MCF 10A (cell line): Measurements from ENCODE around the gene DTD2. TPM values are rescaled to one million over a fixed set of nuclear protein-coding genes. Genes with fewer than 3 reads are reported as not detected.
"Not testable (repeated sequence)": the region's sequence is repeated elsewhere in the genome, so short reads cannot be mapped to it uniquely, and the experiment has no call there.

Source experiments
- BruUV-seq: library from RNA; stranded (reverse); fragments of 400-500 nt; replicated peaks from 2 replicates; lab custom pipeline; 2021; lab: Mats Ljungman, UMichigan
- CTCF ChIA-PET: fragments of 300-600 bp; sonication (Branson Sonifier 250); formaldehyde crosslinking; extraction: SDS; loops from one replicate; lab custom pipeline; 2021; ENCODE audit warnings: antibody characterized with exemption, inconsistent platforms; lab: Yijun Ruan, JAX
- POLR2A ChIA-PET: fragments of 300-600, 350-650 bp; sonication (Branson Sonifier 250); formaldehyde crosslinking; extraction: SDS; loops from one replicate; lab custom pipeline; 2020; ENCODE audit warnings: antibody characterized with exemption, inconsistent platforms; lab: Yijun Ruan, JAX
- DNase-seq: peaks from one replicate; pipeline ENCODE4 v3.0.0-alpha.2; 2018; ENCODE audit not compliant: unreplicated experiment
- H3K27ac Mint-ChIP-seq: one replicate; pipeline ENCODE4 v1.8.0; 2022; ENCODE audit warnings: mild to moderate bottlenecking, low read depth, mixed read lengths; ENCODE audit not compliant: unreplicated experiment
- H3K27me3 Mint-ChIP-seq: one replicate; pipeline ENCODE4 v1.8.0; 2022; ENCODE audit warnings: mixed read lengths; ENCODE audit not compliant: insufficient read depth, unreplicated experiment
- H3K36me3 Mint-ChIP-seq: one replicate; pipeline ENCODE4 v1.8.0; 2022; ENCODE audit warnings: mild to moderate bottlenecking, moderate library complexity, mixed read lengths; ENCODE audit not compliant: insufficient read depth, unreplicated experiment
- H3K4me1 Mint-ChIP-seq: one replicate; pipeline ENCODE4 v1.8.0; 2022; ENCODE audit warnings: mixed read lengths; ENCODE audit not compliant: insufficient read depth, unreplicated experiment
- H3K4me3 Mint-ChIP-seq: one replicate; pipeline ENCODE4 v1.8.0; 2022; ENCODE audit warnings: mild to moderate bottlenecking, moderate library complexity, mixed read lengths; ENCODE audit not compliant: unreplicated experiment
- H3K9me3 Mint-ChIP-seq: one replicate; pipeline ENCODE4 v1.8.0; 2022; ENCODE audit warnings: mixed read lengths; ENCODE audit not compliant: unreplicated experiment
- CTCF ChIP-seq: fragments of 200-600 bp; IDR thresholded peaks from one replicate; pipeline ENCODE4 v1.8.0; 2022; ENCODE audit warnings: antibody characterized with exemption, mild to moderate bottlenecking; ENCODE audit not compliant: unreplicated experiment
- intact Hi-C: fragments of 100-400 bp; cut with micrococcal nuclease; formaldehyde crosslinking; loops from 2 replicates; pipeline ENCODE4 v1.14.1; 2022
- total RNA-seq: library from RNA; stranded (reverse); gene quantifications from 2 replicates; pipeline ENCODE4 v1.2.3, GENCODE V29; 2022

DTD2 gene
- total RNA-seq, 1 experiment from 2014 or later: 24.4 TPM

- BruUV-seq: no TSS peak
Measured at GRCh38 chr14:31476131-31476866, 19.0 kb upstream of the DTD2 start.

GRCh38 chr14:31466554-31466953 is 9.2 kb upstream of the DTD2 start:
- H3K4me3 Mint-ChIP-seq: no peak overlapping the region
- no peaks in the 10 kb centered on the region for H3K27me3 Mint-ChIP-seq
- intact Hi-C loops: no loop called here
- ChIA-PET POLR2A (interaction anchor here (1.7 kb wide), 1 partner anchor 9 kb away, joined by 4 read pairs; the partner anchor contains the start of gene DTD2), CTCF (no interaction called here)
- BruUV-seq: no TSS peak
- H3K9me3 Mint-ChIP-seq: no peaks in the 10 kb centered on the region
- no peaks in the 10 kb centered on the region for H3K36me3 Mint-ChIP-seq
- no peak overlapping the region for H3K27ac Mint-ChIP-seq
- TF ChIP-seq CTCF: no peak
- DNase-seq: no peak
- H3K4me1 Mint-ChIP-seq: peaks cover 6% of the 10 kb centered on the region

More at GRCh38 chr14:31476131-31476866, 19.0 kb upstream of the DTD2 start:
- Mint-ChIP-seq H3K4me3 (no peak overlapping the region), H3K27ac (no peak overlapping the region), H3K27me3 (no peaks in the 10 kb centered on the region), H3K36me3 (no peaks in the 10 kb centered on the region), H3K9me3 (no peaks in the 10 kb centered on the region), H3K4me1 (no peaks in the 10 kb centered on the region)
- CTCF ChIA-PET: interaction anchor here (0.8 to 1.3 kb wide), 3 partner anchors 15 to 121 kb away, joined by 3 read pairs; no protein-coding TSS in a partner anchor
- TF ChIP-seq CTCF: no peak
- intact Hi-C loops: no loop called here
- no peak for DNase-seq
- POLR2A ChIA-PET: no interaction called here

- intact Hi-C loops: no loop called here
- no peak for DNase-seq
- no peak overlapping the region for H3K27ac Mint-ChIP-seq
- no peaks in the 10 kb centered on the region for H3K9me3 Mint-ChIP-seq
- ChIA-PET CTCF (interaction anchor here (0.7 kb wide), 1 partner anchor 22 kb away, joined by 3 read pairs; no protein-coding TSS in a partner anchor), POLR2A (interaction anchor here (0.6 kb wide), 1 partner anchor 1485 kb away, joined by 3 read pairs; no protein-coding TSS in a partner anchor)
- no peaks in the 10 kb centered on the region for H3K27me3 Mint-ChIP-seq
- no peak overlapping the region for H3K4me3 Mint-ChIP-seq
- no peak for TF ChIP-seq CTCF
- no TSS peak for BruUV-seq
- H3K36me3 Mint-ChIP-seq: no peaks in the 10 kb centered on the region
- H3K4me1 Mint-ChIP-seq: peaks cover 9% of the 10 kb centered on the region
Measured at GRCh38 chr14:31465111-31465510, 7.8 kb upstream of the DTD2 start.

GRCh38 chr14:31462450-31462849 is 5.1 kb upstream of the DTD2 start:
- ChIA-PET CTCF (interaction anchor here (0.6 to 1.3 kb wide), 5 partner anchors 13 to 914 kb away, joined by 3 to 9 read pairs (median 3); no protein-coding TSS in a partner anchor), POLR2A (interaction anchor here (0.6 to 1.8 kb wide), 7 partner anchors 16 to 639 kb away, joined by 3 to 6 read pairs (median 3); partner anchors contain the start of gene HEATR5A)
- H3K27me3 Mint-ChIP-seq, H3K4me3 Mint-ChIP-seq, BruUV-seq, H3K4me1 Mint-ChIP-seq, H3K9me3 Mint-ChIP-seq, intact Hi-C loops, H3K36me3 Mint-ChIP-seq: not testable (repeated sequence)
- peak overlapping the region; percentile 39 for H3K27ac Mint-ChIP-seq
- DNase-seq: peak; percentile 45
